ENCODE results near the gene TMC6. TPM values are rescaled to one million over a fixed set of nuclear protein-coding genes. Genes with fewer than 3 reads are reported as not detected.

The TMC6 gene
- total RNA-seq, 1 donor from 2014 or later, result 94.4 TPM

- H3K9me3 Mint-ChIP-seq, result no peaks in the 10 kb centered on the region
- DNase-seq (ENCODE audit: extremely low spot score, unreplicated experiment), result no peak
- TF ChIP-seq CTCF (conservative IDR thresholded peaks at IDR 0.05), result no peak
- peak overlapping the region; percentile 76 for H3K27ac Mint-ChIP-seq
- H3K4me3 Mint-ChIP-seq, result no peak overlapping the region
- peaks cover 7% of the 10 kb centered on the region for H3K36me3 Mint-ChIP-seq
- H3K4me1 Mint-ChIP-seq (ENCODE audit: unreplicated experiment), result peaks cover 4% of the 10 kb centered on the region
- no peaks in the 10 kb centered on the region for H3K27me3 Mint-ChIP-seq
These were observed 4.3 kb downstream of the TMC6 start for GRCh38 chr17:78124081-78124835.

GRCh38 chr17:78123258-78123929, 5.2 kb downstream of the TMC6 start:
- no peak for DNase-seq (ENCODE audit: extremely low spot score, unreplicated experiment)
- Mint-ChIP-seq H3K36me3 (peaks cover 7% of the 10 kb centered on the region), H3K9me3 (no peaks in the 10 kb centered on the region), H3K27me3 (no peaks in the 10 kb centered on the region), H3K27ac (peak overlapping the region; percentile 76), H3K4me1 (ENCODE audit: unreplicated experiment) (peaks cover 4% of the 10 kb centered on the region), H3K4me3 (peak overlapping the region; percentile 32)
- no peak for TF ChIP-seq CTCF (conservative IDR thresholded peaks at IDR 0.05)

GRCh38 chr17:78122931-78123249, 5.7 kb downstream of the TMC6 start:
- no peak for DNase-seq (ENCODE audit: extremely low spot score, unreplicated experiment)
- Mint-ChIP-seq H3K4me1 (ENCODE audit: unreplicated experiment) (peaks cover 4% of the 10 kb centered on the region), H3K4me3 (no peak overlapping the region), H3K9me3 (no peaks in the 10 kb centered on the region), H3K36me3 (peaks cover 7% of the 10 kb centered on the region), H3K27ac (no peak overlapping the region), H3K27me3 (no peaks in the 10 kb centered on the region)
- TF ChIP-seq CTCF (conservative IDR thresholded peaks at IDR 0.05), result no peak

- Mint-ChIP-seq H3K4me3 (no peak overlapping the region), H3K27me3 (no peaks in the 10 kb centered on the region), H3K4me1 (ENCODE audit: unreplicated experiment) (peaks cover 4% of the 10 kb centered on the region), H3K36me3 (peaks cover 7% of the 10 kb centered on the region), H3K9me3 (no peaks in the 10 kb centered on the region), H3K27ac (no peak overlapping the region)
- DNase-seq (ENCODE audit: extremely low spot score, unreplicated experiment), result no peak
- no peak for TF ChIP-seq CTCF (conservative IDR thresholded peaks at IDR 0.05)
These were observed 6.2 kb downstream of the TMC6 start for GRCh38 chr17:78122216-78122930.

GRCh38 chr17:78121801-78122215, 6.7 kb downstream of the TMC6 start:
- no peak for TF ChIP-seq CTCF (conservative IDR thresholded peaks at IDR 0.05)
- H3K36me3 Mint-ChIP-seq, result peaks cover 7% of the 10 kb centered on the region

More at GRCh38 chr17:78121801-78122215, 6.7 kb downstream of the TMC6 start:
- Mint-ChIP-seq H3K27me3 (no peaks in the 10 kb centered on the region), H3K4me3 (no peak overlapping the region), H3K27ac (no peak overlapping the region), H3K9me3 (no peaks in the 10 kb centered on the region), H3K4me1 (ENCODE audit: unreplicated experiment) (no peaks in the 10 kb centered on the region)
- no peak for DNase-seq (ENCODE audit: extremely low spot score, unreplicated experiment)
